PFSK-1 (cell line): ENCODE measurements around the gene NT5C1A.

Experiments
- FOXP2 ChIP-seq: optimal IDR thresholded peaks from 2 replicates; pipeline ENCODE3; 2011; ENCODE audit warnings: borderline replicate concordance, control low read depth, inconsistent platforms; ENCODE audit not compliant: insufficient read depth; ENCODE audit errors: extremely low read length, extremely low read depth
- POLR2AphosphoS5 ChIP-seq: IDR thresholded peaks from 2 replicates; pipeline ENCODE4 v1.6.1; 2012; ENCODE audit warnings: low read depth, mild to moderate bottlenecking, control low read depth, low read length, moderate library complexity
- REST ChIP-seq, 2 experiments: IDR thresholded peaks; 2 replicates each; pipeline versions ENCODE4 v1.6.1 to v1.8.0; 2011 to 2012; ENCODE audit warnings: low read depth in 2 of 2, low read length in 2 of 2, control low read depth in 1 of 2, inconsistent platforms in 1 of 2, mild to moderate bottlenecking in 1 of 2, moderate library complexity in 1 of 2; ENCODE audit not compliant: insufficient read depth in 1 of 2
- SIN3A ChIP-seq: IDR thresholded peaks from 2 replicates; pipeline ENCODE4 v1.6.1; 2012; ENCODE audit warnings: mild to moderate bottlenecking, low read length, moderate library complexity, borderline replicate concordance; ENCODE audit not compliant: insufficient read depth
- TAF1 ChIP-seq: IDR thresholded peaks from 2 replicates; pipeline ENCODE4 v1.6.1; 2012; ENCODE audit warnings: low read length, control low read depth, borderline replicate concordance; ENCODE audit not compliant: insufficient read depth

Gene NT5C1A

DNA sequence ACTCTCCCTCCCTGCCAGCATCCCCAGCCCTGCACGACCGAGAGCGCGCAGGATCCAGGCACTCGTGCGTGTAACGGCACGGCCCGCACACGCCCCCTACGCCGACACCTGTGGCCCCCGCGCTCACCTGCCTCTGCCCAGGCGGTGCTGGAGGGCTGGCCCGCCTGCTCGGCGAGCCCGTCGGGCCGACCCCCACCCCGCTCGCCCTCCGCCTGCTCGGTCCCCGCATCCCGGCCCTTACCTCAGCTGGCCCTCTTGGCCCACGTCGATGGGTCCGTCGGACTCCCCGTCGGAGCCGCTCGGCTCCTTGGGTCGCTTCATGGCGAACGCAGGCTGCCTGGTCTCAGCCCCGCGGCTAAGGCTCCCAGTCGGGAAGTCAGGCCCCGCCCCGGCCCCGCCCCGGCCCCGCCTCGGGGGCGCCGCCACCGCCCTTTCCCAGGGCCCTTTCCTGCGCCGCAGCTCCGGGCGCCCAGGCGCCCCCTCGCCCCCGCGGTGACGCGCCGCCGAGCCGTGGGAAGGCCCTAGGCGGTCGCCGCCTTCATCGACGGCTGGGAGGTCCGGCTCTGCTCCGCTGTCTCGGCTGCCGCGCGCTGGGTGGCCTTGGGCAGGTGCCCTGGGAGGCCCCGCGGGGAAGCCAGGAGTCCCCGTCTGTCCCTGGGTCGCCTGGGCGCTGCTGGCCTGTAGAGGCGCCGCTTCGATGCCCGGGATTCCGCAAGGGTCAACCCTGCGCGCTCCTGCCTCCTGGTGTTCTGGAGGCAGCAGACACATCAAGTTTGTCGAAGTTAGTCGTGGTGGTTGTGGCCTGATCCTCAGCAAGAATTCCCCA lies 32.4 kb downstream of the NT5C1A start, which contains the start of gene HEYL:
HEYL (minus strand) TSS at position 339 of the 826 bp plus-strand sequence; CDS start at position 321, 18 bp downstream.
- TF ChIP-seq POLR2AphosphoS5 (no peak), SIN3A (no peak), TAF1 (no peak), REST (IDR thresholded peaks at IDR 0.05; ENCODE audit: insufficient read depth in 1 of 2, low read depth in 2 of 2, low read length in 2 of 2) (no peak), FOXP2 (no peak)

DNA sequence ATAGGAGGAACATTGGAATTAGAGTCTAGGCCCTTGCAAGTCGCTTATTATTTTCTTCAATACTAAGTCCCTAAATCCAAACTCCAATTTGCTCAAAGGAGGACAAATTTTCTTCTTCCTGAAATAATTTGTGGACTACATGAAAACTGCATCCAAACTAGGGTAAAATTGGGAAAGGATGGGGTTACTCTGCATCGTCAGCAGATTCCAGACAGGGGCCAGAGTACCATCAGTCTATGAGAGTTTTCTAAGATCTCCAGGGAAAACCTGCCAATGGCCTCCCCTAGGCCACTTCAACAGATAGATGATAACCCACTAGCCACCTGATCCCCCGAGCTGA lies 33.0 kb downstream of the NT5C1A start:
- TF ChIP-seq TAF1: no peak
- TF ChIP-seq FOXP2: no peak
- TF ChIP-seq SIN3A: no peak
- no peak for TF ChIP-seq REST (IDR thresholded peaks at IDR 0.05; ENCODE audit: insufficient read depth in 1 of 2, low read depth in 2 of 2, low read length in 2 of 2)
- no peak for TF ChIP-seq POLR2AphosphoS5

DNA sequence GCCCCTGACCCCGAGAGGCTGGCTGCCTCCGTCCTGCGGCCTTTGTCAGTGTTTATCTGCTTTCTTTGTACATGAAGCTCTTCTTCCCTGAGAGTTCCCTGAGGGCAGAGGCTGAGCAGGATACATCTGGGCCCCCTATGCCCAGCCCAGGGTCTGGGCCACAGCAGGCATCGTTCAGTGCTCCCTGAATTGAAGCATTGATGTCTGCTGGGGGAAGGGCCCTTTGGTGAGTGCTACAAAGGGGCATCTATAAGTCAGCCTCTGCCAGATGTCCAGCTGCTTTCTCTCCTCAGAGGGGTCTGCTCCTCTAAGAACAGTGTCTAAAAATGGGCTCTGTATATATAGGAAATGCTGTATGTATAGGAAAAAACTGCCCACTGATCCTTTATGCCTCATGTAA lies 34.5 kb downstream of the NT5C1A start:
- no peak for TF ChIP-seq REST (IDR thresholded peaks at IDR 0.05; ENCODE audit: insufficient read depth in 1 of 2, low read depth in 2 of 2, low read length in 2 of 2)
- no peak for TF ChIP-seq FOXP2
- TF ChIP-seq POLR2AphosphoS5: no peak
- no peak for TF ChIP-seq SIN3A
- no peak for TF ChIP-seq TAF1

DNA sequence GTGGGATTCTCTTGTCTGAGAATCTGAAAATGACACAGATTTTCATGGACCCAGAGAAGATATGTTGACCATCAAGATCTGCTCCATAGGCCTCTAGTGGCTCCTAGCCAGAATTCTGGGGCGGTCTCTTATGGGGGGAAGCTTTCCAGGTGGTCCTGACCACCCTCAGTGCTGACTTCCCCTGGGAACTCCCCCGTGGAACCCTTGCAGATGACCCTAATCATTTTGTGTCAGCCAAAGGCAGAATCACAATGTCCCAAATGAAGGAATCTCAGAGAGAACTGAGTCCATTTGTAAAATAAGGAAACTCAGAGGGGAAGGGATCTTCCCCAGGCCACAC lies 36.1 kb downstream of the NT5C1A start:
- TF ChIP-seq POLR2AphosphoS5 (no peak), TAF1 (no peak), FOXP2 (no peak), SIN3A (no peak), REST (IDR thresholded peaks at IDR 0.05; ENCODE audit: insufficient read depth in 1 of 2, low read depth in 2 of 2, low read length in 2 of 2) (no peak)
